GM12878 (cell line): Measurements from ENCODE around the gene XPO5. TPM values are rescaled to one million over a fixed set of nuclear protein-coding genes. Genes with fewer than 3 reads are reported as not detected.
A peak's percentile ranks its signal among the peaks of the same experiment; 100 is the strongest.

ENCODE experiments used
- BACH1 ChIP-seq: fragments of 450-650 bp; IDR thresholded peaks from 2 replicates; pipeline ENCODE4 v1.6.1; 2017; ENCODE audit warnings: mild to moderate bottlenecking, borderline replicate concordance
- BRCA1 ChIP-seq: IDR thresholded peaks from 2 replicates; pipeline ENCODE4 v1.6.1; 2011; ENCODE audit warnings: low read depth, low read length, improper control_type of control experiment
- CBX3 ChIP-seq: fragments of 200-600 bp; sonication (generic); IDR thresholded peaks from 2 replicates; pipeline ENCODE4 v1.6.1; 2016; ENCODE audit warnings: low read depth, borderline replicate concordance
- CREB1 ChIP-seq: IDR thresholded peaks from 2 replicates; pipeline ENCODE4 v1.6.1; 2012; ENCODE audit warnings: low read depth, mild to moderate bottlenecking, inconsistent platforms
- DPF2 ChIP-seq: fragments of 450-650 bp; IDR thresholded peaks from 2 replicates; pipeline ENCODE4 v1.6.1; 2017; ENCODE audit warnings: mild to moderate bottlenecking
- EGR1 ChIP-seq, 2 experiments: IDR thresholded peaks; 1 replicate in 1 of 2; 2 replicates in 1 of 2; pipeline ENCODE4 v1.6.1; 2011 to 2012; ENCODE audit warnings: low read depth in 2 of 2, low read length in 2 of 2, borderline replicate concordance in 1 of 2, mild to moderate bottlenecking in 1 of 2, moderate library complexity in 1 of 2
- FOXK2 ChIP-seq: fragments of 450-650 bp; IDR thresholded peaks from 2 replicates; pipeline ENCODE4 v1.6.1; 2017; ENCODE audit warnings: mild to moderate bottlenecking, moderate library complexity
- HCFC1 ChIP-seq: fragments of 150-350 bp; IDR thresholded peaks from 2 replicates; pipeline ENCODE4 v1.6.1; 2014; ENCODE audit warnings: low read length
- HDAC2 ChIP-seq: fragments of 200-600 bp; sonication (generic); IDR thresholded peaks from 2 replicates; pipeline ENCODE4 v1.6.1; 2017
- HDAC6 ChIP-seq: fragments of 200-600 bp; sonication (generic); IDR thresholded peaks from one replicate; pipeline ENCODE4 v1.8.0; 2017; ENCODE audit warnings: antibody characterized with exemption; ENCODE audit not compliant: unreplicated experiment
- IKZF2 ChIP-seq, 2 experiments: fragments of 450-650 bp; IDR thresholded peaks; 2 replicates each; pipeline ENCODE4 v1.6.1; 2017; ENCODE audit warnings: mild to moderate bottlenecking in 2 of 2, moderate library complexity in 2 of 2
- IRF4 ChIP-seq: IDR thresholded peaks from 2 replicates; pipeline ENCODE4 v1.6.1; 2011; ENCODE audit warnings: low read depth, low read length
- JUNB ChIP-seq: IDR thresholded peaks from 2 replicates; pipeline ENCODE4 v1.6.1; 2016; ENCODE audit warnings: antibody characterized with exemption, mild to moderate bottlenecking
- JUND ChIP-seq: IDR thresholded peaks from 2 replicates; pipeline ENCODE4 v1.6.1; 2012; ENCODE audit warnings: low read depth, mild to moderate bottlenecking, low read length, improper control_type of control experiment, moderate library complexity
- KLF5 ChIP-seq: fragments of 450-650 bp; IDR thresholded peaks from 2 replicates; pipeline ENCODE4 v1.6.1; 2014; ENCODE audit warnings: mild to moderate bottlenecking; ENCODE audit not compliant: partially characterized antibody
- PML ChIP-seq: IDR thresholded peaks from 2 replicates; pipeline ENCODE4 v1.6.1; 2012; ENCODE audit warnings: low read length, inconsistent platforms
- RAD51 ChIP-seq: fragments of 450-650 bp; IDR thresholded peaks from 2 replicates; pipeline ENCODE4 v1.6.1; 2016; ENCODE audit warnings: moderate library complexity, mild to moderate bottlenecking, inconsistent platforms
- RBBP5 ChIP-seq: fragments of 200-600 bp; sonication (generic); conservative IDR thresholded peaks from 2 replicates; pipeline ENCODE4 v1.6.1; 2016
- RCOR1 ChIP-seq: conservative IDR thresholded peaks from 2 replicates; pipeline ENCODE4 v1.6.1; 2012; ENCODE audit warnings: low read depth, low read length, improper control_type of control experiment
- SMAD1 ChIP-seq: fragments of 450-650 bp; IDR thresholded peaks from 2 replicates; pipeline ENCODE4 v1.6.1; 2018; ENCODE audit warnings: mild to moderate bottlenecking, low read depth; ENCODE audit not compliant: partially characterized antibody
- SMARCA5 ChIP-seq: fragments of 450-650 bp; IDR thresholded peaks from 2 replicates; pipeline ENCODE4 v1.6.1; 2017; ENCODE audit warnings: mild to moderate bottlenecking
- STAT1 ChIP-seq: fragments of 450-650 bp; conservative IDR thresholded peaks from 2 replicates; pipeline ENCODE4 v1.6.1; 2014; ENCODE audit warnings: antibody characterized with exemption, mild to moderate bottlenecking
- WRNIP1 ChIP-seq: IDR thresholded peaks from 2 replicates; pipeline ENCODE4 v1.6.1; 2011; ENCODE audit warnings: low read depth, low read length, improper control_type of control experiment, borderline replicate concordance
- ZNF24 ChIP-seq: fragments of 450-650 bp; IDR thresholded peaks from 2 replicates; pipeline ENCODE4 v1.6.1; 2017; ENCODE audit warnings: antibody characterized with exemption, mild to moderate bottlenecking
- polyA plus RNA-seq, 11 experiments: library from polyadenylated mRNA; depleted of rRNA in 4 of 11; unstranded in 6 of 11; stranded (reverse) in 5 of 11; fragments of >200 nt; fragmentation: Nextera tagmentation in 4 of 11; fragmentation: Illumina TruSeq in 1 of 11; extraction: Ambion mirVana in 4 of 11; extraction: Trizol in 1 of 11; gene quantifications; 1 replicate in 1 of 11; 2 replicates in 10 of 11; pipeline versions ENCODE4 v1.2.1 to v1.2.3, GENCODE V29; 2011 to 2016; ENCODE audit warnings: inconsistent platforms in 2 of 11, missing spikeins in 2 of 11, low read depth in 1 of 11
- total RNA-seq, 4 experiments: library from RNA; depleted of rRNA in 3 of 4; stranded (reverse); fragments of >200 nt in 3 of 4; fragmentation: Illumina TruSeq in 1 of 4; extraction: Trizol in 1 of 4; gene quantifications; 2 replicates each; pipeline versions ENCODE4 v1.2.1 to v1.2.3, GENCODE V29; 2013 to 2021
- TF ChIP-seq, protein P1 (sequence below): fragments of 450-650 bp; IDR thresholded peaks from 2 replicates; pipeline ENCODE4 v1.6.1; 2017; ENCODE audit warnings: mild to moderate bottlenecking
- TF ChIP-seq, protein P2 (sequence below), 3 experiments: IDR thresholded peaks in 2 of 3; conservative IDR thresholded peaks in 1 of 3; 2 replicates each; pipeline ENCODE4 v1.5.1; 2011; ENCODE audit warnings: low read depth in 3 of 3, low read length in 3 of 3, mild to moderate bottlenecking in 3 of 3, control low read depth in 2 of 3, moderate library complexity in 2 of 3, inconsistent platforms in 1 of 3, mixed read lengths in 1 of 3; ENCODE audit not compliant: control insufficient read depth in 2 of 3, insufficient read depth in 1 of 3; ENCODE audit errors: extremely low read depth in 1 of 3
- TF ChIP-seq, protein P3 (sequence below): fragments of 450-650 bp; IDR thresholded peaks from 2 replicates; pipeline ENCODE4 v1.6.1; 2016; ENCODE audit warnings: mild to moderate bottlenecking

XPO5 gene
- total and polyA plus RNA-seq, 10 of the 15 experiments (the other 5 are each of a cell fraction or from before 2014, with no cell fraction given): 11.3 to 76.0 (median 41.6) TPM

DNA sequence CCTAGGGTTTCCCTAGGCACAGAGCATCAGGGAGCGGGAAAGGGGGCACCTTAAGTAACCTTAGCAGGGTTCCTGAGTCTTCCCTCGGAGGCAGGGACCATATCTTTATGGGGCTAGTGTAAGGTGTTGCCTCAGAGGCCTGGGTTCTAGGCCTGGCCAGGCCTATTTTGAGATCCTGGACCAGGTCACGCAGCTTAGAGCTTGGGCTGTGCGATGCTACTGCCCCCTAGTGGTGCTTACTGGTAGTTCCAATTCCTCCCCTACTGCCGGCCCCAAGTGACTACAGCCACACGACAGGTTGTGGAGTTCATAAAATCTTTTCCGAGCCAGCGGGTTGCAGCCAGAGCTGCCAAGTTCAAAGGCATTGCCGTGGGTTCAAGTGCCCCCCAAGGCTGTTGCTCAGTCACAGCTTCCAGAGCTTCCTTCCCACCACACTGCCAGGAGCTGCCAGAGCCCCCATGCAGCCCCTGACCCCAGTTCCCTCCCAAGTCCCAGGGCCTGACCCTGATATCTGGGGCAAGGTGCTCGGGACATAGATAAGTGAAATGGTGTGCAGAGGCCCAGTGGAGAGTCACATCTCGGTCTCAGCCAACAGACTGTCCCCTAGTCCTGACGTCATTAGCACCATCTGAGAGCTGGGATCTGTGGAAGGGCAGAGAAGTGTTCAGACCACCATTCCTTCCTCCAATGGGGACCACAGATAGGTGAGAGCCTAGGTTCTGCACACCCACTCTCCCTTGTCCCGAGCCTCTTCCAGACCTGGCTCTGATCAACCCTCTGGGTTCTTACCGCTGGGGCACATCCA is 69.0 kb downstream of the XPO5 start (continued):
- TF ChIP-seq, protein P1, sequence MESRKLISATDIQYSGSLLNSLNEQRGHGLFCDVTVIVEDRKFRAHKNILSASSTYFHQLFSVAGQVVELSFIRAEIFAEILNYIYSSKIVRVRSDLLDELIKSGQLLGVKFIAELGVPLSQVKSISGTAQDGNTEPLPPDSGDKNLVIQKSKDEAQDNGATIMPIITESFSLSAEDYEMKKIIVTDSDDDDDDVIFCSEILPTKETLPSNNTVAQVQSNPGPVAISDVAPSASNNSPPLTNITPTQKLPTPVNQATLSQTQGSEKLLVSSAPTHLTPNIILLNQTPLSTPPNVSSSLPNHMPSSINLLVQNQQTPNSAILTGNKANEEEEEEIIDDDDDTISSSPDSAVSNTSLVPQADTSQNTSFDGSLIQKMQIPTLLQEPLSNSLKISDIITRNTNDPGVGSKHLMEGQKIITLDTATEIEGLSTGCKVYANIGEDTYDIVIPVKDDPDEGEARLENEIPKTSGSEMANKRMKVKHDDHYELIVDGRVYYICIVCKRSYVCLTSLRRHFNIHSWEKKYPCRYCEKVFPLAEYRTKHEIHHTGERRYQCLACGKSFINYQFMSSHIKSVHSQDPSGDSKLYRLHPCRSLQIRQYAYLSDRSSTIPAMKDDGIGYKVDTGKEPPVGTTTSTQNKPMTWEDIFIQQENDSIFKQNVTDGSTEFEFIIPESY: no peak
- TF ChIP-seq IRF4: 0 out of 2 replicates have a peak, but pooled peaks have one; percentile 36
- TF ChIP-seq, protein P2, sequence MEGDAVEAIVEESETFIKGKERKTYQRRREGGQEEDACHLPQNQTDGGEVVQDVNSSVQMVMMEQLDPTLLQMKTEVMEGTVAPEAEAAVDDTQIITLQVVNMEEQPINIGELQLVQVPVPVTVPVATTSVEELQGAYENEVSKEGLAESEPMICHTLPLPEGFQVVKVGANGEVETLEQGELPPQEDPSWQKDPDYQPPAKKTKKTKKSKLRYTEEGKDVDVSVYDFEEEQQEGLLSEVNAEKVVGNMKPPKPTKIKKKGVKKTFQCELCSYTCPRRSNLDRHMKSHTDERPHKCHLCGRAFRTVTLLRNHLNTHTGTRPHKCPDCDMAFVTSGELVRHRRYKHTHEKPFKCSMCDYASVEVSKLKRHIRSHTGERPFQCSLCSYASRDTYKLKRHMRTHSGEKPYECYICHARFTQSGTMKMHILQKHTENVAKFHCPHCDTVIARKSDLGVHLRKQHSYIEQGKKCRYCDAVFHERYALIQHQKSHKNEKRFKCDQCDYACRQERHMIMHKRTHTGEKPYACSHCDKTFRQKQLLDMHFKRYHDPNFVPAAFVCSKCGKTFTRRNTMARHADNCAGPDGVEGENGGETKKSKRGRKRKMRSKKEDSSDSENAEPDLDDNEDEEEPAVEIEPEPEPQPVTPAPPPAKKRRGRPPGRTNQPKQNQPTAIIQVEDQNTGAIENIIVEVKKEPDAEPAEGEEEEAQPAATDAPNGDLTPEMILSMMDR (IDR thresholded peaks at IDR 0.05 in 2 of 3, conservative IDR thresholded peaks at IDR 0.05 in 1 of 3; ENCODE audit: control insufficient read depth in 2 of 3, extremely low read depth in 1 of 3, insufficient read depth in 1 of 3, low read depth in 3 of 3, low read length in 3 of 3): peak; percentile 91 to 97 (median 96); a peak in 5 of 6 replicates
- no peak for TF ChIP-seq ZNF24
- TF ChIP-seq STAT1: no peak
- no peak for TF ChIP-seq DPF2
- TF ChIP-seq JUNB: no peak
- TF ChIP-seq BRCA1: no peak
- no peak for TF ChIP-seq RAD51
- no peak for TF ChIP-seq HCFC1
- TF ChIP-seq, protein P3, sequence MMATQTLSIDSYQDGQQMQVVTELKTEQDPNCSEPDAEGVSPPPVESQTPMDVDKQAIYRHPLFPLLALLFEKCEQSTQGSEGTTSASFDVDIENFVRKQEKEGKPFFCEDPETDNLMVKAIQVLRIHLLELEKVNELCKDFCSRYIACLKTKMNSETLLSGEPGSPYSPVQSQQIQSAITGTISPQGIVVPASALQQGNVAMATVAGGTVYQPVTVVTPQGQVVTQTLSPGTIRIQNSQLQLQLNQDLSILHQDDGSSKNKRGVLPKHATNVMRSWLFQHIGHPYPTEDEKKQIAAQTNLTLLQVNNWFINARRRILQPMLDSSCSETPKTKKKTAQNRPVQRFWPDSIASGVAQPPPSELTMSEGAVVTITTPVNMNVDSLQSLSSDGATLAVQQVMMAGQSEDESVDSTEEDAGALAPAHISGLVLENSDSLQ: no peak
- no peak for TF ChIP-seq CREB1
- TF ChIP-seq KLF5: no peak
- no peak for TF ChIP-seq EGR1 (IDR thresholded peaks at IDR 0.05; ENCODE audit: borderline replicate concordance in 1 of 2, low read depth in 2 of 2, low read length in 2 of 2)
- no peak for TF ChIP-seq FOXK2
- no peak for TF ChIP-seq RCOR1
- peak; percentile 70; the same call in 1 of the 2 replicates for TF ChIP-seq WRNIP1
- TF ChIP-seq PML: no peak
- TF ChIP-seq SMARCA5: peak; percentile 62; the same call in 1 of the 2 replicates
- no peak for TF ChIP-seq SMAD1
- TF ChIP-seq BACH1: no peak
- no peak for TF ChIP-seq RBBP5
- no peak for TF ChIP-seq CBX3
- TF ChIP-seq HDAC6: no peak
- no peak for TF ChIP-seq HDAC2
- no peak for TF ChIP-seq IKZF2 (IDR thresholded peaks at IDR 0.05)
- TF ChIP-seq JUND: no peak
- TF ChIP-seq, all 136 proteins: peak for 15
